Posterior cingulate gyrus (tissue), 11 donors: ENCODE results near the gene XPR1.
"Not testable (repeated sequence)": the region's sequence is repeated elsewhere in the genome, so short reads cannot be mapped to it uniquely, and the experiment has no call there.

Experiments
- DNase-seq, 10 donors: peaks; one replicate each; pipeline versions ENCODE4 v3.0.0 to v3.0.0-alpha.2; 2020 to 2021; ENCODE audit warnings: mixed read lengths in 3 of 10
- intact Hi-C: fragments of 100-400 bp; cut with DNase I; formaldehyde crosslinking; loops from one replicate; pipeline ENCODE4 v1.15.1; 2023

Gene XPR1

DNA sequence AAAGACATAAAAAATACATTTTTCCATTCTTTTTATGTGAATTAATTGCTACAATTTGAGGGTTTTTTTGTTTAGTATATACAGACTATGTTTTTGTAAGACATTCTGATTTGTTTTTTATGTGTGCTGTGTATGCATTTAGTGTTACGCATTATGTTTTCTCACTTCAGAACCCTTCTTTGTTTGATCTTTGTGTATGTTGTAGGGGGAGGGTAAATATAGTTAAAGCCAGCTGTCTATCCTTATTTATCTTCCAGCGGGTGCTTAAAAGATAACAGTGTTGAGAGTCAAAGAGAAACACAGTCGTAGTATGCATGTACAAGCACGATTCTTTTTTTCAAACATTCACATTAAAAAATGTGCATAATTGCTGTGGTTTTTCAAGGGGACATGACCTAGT lies 183.4 kb downstream of the XPR1 start:
- DNase-seq = no peak
- intact Hi-C loops = no loop called here

DNA sequence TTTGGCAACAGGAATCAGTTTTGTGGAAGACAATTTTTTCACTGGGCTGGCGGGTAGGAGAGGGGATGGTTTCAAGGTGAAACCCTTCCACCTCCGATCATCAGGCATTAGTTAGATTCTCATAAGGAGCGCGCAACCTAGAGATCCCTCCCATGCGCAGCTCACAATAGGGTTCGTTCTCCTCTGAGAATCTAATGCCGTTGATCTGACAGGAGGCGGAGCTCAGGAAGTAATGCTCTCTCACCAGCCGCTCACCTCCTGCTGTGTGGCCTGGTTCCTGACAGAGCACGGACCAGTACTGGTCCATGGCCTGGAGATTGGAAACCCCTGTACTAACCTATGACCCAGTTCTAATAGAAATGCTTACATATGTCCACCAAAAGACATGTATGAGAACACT lies 184.3 kb downstream of the XPR1 start:
- intact Hi-C loops = no loop called here
- DNase-seq = no peak

DNA sequence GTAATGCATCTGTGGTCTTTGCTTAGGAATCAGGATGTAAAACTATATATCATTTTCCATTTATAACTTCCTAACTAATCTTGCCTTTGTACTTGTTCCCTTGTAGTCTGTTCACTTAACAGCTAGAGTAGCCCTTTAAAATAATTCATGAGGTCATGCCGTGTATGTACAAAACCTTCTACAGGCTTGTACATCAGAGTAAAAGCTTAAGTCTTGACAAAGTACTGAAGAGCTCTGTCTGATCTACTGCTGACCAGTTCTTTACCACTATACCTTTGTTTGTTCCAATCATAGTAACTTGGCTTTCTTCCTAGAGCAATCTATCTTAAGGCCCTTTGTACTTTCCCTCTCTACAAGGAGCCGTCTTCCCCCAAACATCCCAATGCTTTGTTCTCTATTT lies 190.1 kb downstream of the XPR1 start:
- DNase-seq = no peak
- intact Hi-C loops = no loop called here

DNA sequence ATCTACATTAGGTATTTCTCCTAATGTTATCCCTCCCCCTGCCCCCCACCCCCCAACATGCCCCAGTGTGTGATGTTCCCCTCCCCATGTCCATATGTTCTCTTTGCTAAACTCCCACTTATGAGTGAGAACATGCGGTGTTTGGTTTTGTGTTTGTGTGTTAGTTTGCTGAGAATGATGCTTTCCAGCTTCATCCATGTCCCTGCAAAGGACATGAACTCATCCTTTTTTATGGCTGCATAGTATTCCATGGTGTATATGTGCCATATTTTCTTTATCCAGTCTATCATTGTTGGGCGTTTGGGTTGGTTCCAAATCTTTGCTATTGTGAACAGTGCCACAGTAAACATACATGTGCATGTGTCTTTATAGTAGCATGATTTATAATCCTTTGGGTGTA lies 199.7 kb downstream of the XPR1 start:
- DNase-seq, intact Hi-C loops: not testable (repeated sequence)

DNA sequence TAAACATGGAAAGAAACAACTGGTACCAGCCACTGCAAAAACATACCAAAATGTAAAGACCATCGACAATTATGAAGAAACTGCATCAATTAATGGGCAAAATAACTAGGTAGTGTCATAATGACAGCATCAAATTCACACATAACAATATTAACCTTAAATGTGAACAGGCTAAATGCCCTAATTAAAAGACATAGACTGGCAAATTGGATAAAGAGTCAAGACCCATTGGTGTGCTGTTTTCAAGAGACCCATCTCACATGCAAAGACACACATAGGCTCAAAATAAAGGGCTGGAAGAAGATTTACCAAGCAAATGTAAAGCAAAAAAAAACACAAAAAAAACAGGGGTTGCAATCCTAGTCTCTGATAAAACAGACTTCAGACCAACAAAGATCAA lies 201.4 kb downstream of the XPR1 start:
- intact Hi-C loops, DNase-seq: not testable (repeated sequence)

DNA sequence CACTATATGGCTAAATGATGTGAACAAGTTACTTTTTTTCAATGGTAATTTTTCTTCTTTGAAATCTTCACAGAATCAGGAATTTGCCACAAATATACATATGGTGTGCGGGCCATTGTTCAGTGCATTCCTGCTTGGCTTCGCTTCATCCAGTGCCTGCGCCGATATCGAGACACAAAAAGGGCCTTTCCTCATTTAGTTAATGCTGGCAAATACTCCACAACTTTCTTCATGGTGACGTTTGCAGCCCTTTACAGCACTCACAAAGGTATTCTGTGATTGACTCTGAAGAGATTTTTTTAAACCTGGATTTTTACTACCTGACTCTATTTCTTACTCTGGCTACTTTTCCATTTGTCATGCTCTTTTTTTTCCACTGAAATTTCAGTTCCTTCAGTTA lies 204.6 kb downstream of the XPR1 start:
- intact Hi-C loops = no loop called here
- no peak for DNase-seq

DNA sequence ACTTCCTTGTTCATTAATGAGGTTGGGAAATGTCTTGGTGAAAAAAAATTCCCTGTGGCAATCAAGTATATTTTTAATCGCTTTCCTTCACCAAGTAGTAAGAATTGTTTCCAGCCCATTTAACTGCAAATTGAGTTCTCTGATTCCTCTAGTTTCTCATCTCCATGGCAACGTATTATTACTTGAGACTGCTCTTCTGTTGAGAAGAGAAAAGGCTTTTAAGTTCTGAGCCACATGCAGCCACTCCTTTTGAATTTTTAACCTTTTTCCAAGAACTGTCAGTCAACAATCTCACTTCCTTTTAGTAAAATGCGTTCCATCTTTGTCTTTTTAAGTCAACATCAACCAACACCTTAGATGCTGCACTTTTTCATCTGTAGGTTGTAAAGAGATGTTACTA lies 205.2 kb downstream of the XPR1 start:
- intact Hi-C loops = no loop called here
- DNase-seq = no peak

DNA sequence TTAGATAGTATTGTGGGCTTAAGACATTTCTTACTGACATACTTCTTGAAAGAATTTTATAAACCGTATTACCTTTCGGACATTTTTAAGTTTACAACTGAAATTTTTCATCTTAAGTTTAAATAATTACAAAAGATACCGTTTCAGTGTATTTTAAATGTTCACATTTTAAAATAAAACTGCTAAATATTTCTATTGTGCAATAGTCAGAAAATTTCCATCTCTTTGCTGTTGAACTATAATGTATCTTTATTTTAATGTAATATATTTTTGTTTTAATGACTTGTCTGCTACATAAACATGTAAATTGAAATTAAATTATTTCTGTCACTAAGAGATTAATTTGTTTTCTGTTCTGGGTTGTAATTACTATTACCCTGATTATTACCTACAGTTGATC lies 206.7 kb downstream of the XPR1 start:
- DNase-seq = no peak
- intact Hi-C loops = no loop called here

DNA sequence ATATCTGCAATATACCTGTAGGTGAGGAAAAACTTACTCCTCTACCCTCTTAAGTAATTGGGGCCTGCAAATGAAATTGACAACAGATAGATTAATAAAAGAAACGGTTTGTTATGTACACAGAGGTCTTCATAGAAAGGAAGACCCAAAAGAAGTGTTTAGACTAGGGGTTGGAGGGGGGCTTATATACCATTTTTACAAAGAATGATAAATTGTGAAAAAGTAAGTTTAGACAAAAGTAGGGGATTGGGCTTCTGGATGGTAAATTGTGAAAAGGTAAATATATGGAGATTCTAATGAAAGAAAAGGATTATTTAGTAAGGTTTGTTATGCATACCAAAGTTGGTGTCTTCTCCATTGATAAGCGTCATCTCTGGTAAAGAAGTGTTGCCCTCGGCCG lies 207.7 kb downstream of the XPR1 start:
- DNase-seq = no peak
- intact Hi-C loops = no loop called here

DNA sequence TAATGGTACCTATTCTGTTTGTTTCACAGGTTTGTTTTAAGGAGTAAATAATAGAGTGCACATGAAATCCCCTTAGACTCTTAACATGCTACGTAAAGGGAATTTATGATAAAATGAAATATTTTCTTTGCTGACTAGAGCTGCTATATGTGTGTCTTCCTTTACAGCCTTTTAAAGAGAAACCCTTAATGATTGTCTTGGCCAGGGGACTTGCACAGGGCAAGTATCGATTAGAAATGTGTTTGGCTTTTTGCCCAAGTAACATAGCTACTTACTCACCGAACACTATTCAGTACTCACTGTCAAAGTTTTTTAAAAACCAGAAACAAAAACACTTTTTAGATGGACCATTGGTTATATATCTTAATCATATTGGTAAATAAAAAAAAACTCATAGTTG lies 209.6 kb downstream of the XPR1 start:
- DNase-seq = no peak
- intact Hi-C loops = no loop called here

DNA sequence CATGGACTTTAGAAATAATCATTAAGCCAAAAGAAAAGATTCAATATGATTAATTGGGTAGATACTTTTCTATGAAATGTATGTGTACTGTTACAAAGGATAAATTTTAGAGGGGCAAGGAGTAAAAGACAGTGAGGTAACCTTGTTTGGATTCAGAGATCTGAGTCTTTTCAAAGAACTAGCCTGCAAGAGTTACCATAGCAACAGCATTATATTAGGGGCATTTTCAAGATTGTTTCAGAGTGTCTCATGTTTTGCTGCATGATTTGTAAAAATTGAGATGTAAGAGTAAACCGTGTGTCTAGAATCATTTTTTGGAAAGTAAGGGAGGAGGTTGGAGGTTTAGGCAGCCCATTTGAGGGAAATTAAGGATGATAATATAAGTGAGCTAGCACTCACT lies 210.2 kb downstream of the XPR1 start:
- DNase-seq = no peak
- intact Hi-C loops = no loop called here

DNA sequence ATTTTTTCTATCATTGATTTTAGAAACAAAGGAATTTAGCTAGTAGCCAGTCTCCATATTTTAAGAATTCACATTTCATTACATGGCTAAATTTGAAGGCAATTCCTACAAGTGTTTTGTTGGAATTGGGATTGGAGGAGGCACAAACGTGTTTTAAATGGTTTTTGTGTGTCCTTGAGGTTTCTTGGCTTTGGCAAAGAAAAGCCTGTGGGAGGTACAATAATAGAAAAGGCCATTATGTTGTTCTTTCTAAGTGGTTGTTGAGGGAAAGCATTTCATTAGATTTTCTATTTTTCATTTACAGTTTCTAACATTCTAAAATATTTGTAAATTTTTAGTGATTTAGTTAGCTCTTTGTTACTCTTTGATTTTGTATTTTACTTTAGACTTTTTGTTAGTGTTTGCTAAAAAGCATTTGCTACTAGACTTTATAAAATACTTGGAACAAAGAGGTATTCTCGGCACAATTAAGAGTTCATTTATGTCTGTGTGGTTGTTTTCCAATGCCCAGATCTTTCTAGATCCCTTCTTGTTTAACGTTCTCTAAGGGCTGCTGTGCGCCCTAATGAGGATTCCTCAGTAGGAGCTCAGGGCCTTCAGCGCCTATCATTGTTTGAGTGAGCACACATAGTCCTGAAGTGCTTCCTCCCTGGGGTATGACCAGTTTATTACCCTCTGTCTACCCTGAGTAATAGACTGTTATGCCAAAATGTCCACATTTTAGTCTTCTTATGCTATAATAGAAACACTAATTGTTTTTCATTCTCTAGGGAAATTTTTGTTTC lies 210.9 kb downstream of the XPR1 start:
- no peak for DNase-seq
- intact Hi-C loops = no loop called here

DNA sequence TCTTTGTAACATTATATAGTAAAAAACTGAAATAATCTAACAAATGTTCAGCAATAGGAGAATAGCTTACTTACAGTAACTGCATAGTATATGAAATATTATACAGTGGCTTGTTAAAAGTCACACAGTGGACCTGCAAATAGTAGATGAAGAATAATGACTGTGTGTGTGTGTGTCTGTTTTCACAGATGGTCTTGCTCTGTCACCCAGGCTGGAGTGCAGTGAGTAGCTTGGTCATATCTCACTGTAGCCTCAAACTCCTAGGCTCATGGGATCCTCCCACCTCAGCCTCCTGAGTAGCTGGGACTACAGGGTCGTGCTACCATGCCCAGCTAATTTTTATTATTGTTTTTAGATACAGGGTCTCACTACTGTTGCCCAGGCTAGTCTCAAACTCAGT lies 213.5 kb downstream of the XPR1 start:
- DNase-seq = no peak
- intact Hi-C loops = no loop called here

DNA sequence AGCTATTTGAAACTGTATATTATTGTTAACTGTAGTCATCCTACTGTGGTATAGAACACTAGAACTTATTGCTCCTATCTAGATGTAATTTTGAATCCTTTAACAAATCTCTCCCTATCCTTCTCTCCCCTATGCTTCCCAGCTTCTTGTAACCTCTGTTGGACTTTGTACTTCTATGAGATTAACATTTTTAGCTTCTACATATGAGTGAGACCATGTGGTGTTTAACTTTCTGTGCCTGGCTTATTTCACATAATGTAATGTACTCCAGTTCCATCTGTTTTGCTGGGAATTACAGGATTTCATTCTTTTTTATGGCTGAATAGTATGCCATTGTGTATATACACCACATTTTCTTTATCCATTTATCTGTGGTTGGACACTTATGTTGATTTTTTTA lies 216.4 kb downstream of the XPR1 start:
- intact Hi-C loops = no loop called here
- no peak for DNase-seq

DNA sequence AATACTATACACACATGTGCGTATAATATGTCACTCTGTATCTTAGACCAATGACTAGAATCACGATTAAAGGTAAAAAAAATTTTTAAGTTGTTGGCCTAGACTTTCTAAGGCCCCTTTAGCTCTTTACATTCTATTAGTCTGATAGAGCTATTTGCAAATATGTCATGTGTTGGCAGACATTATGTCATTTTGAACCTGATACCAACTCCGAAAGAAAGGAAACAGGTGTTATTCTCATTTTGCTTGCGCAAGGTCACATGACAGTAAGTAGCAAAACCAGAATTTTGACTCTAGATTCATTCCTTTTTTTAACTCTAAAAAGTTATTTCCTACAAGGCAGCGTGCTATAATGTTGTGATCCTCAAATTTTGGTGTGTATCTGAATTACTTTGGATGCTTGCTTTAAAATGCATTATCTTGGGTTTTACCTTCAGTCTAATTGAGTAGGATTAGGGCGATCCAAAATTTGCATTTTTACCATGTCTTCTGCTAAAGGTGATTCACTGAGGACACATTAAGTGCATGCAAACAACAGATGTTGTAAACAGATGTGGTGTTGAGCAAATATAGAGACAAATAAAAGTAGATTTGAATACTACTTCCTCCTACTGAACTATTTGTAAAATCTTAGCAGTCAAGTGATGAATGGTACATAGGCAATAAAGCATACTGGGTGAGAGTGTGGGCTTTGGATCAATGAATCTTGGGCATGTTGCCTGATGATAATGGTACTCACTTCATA lies 217.4 kb downstream of the XPR1 start:
- DNase-seq = no peak
- intact Hi-C loops = no loop called here

DNA sequence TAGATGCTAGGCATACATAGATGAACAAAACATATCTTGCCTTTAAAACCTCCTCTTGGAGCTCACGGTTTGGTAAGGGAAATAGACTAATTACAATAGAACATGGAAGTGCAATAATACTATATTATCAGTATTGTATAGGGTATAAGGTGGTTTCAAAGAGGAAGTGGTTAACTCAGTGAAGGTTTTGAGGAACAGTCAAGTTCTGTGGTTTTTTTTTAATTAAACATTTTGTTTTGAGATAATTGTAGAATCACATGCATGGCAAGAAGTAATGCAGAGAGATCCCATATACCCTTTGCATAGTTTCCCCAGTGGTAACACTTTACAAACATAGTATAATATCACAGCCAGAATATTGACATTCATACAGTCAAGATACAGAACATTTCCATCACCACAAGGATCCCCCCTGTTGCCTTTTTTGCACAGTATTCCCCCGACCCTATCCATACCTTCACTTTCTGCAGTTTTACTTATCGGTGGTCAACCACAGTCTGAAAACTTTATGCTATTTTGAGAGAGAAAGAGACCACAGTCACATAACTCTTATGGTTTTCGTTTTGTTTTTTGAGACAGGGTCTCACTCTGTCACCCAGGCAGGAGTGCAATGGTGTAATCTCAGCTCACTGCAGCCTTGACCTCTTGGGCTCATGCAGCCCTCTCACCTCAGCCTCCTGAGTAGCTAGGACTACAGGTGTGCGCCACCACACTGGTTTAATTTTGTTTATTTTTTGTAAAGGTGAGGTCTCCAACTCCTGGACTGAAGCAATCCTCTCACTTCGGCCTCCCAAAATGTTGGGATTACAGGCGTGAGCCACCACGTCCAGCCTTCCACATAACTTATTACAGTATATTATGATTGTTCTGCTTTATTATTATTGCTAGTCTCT lies 220.4 kb downstream of the XPR1 start:
- no peak for DNase-seq
- intact Hi-C loops = no loop called here

DNA sequence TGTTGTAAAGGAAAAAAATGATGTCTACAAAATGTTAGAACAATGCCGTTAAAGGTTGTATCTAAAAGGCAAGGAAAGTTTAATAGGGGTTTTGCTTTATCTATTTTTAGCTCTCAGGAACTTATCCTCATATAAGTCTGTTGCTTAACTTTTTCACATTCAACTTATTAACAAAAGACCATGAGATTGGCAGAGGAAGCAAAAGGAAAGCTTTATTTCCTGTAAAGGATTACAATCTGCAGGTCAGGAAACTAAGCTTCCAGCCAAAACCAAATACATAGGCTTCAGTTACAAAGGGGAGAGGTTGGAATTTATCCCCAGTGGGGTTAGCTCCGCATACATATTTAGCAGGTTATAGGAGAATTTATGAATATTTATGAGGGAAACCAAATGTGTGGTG lies 222.2 kb downstream of the XPR1 start:
- intact Hi-C loops = no loop called here
- no peak for DNase-seq

DNA sequence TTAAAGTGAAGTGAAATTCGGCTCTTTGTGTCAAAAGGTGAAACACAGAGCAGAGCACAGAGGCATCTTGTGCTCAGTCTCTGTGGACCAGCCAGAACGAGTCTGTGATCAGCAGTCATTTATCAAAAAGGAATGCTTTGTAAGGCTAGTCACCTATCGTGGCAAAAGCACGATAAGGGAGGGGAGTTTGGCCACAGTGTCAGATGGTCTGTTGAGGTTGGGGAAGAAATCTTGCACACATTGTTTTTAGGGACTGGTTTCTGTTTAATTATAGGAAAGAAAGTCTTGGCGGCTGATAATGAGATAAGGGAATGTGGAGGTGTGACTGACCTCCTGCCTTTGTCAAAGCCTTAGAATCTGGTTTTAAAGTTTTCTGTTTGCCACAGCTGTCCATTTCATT lies 222.6 kb downstream of the XPR1 start:
- intact Hi-C loops = no loop called here
- no peak for DNase-seq

DNA sequence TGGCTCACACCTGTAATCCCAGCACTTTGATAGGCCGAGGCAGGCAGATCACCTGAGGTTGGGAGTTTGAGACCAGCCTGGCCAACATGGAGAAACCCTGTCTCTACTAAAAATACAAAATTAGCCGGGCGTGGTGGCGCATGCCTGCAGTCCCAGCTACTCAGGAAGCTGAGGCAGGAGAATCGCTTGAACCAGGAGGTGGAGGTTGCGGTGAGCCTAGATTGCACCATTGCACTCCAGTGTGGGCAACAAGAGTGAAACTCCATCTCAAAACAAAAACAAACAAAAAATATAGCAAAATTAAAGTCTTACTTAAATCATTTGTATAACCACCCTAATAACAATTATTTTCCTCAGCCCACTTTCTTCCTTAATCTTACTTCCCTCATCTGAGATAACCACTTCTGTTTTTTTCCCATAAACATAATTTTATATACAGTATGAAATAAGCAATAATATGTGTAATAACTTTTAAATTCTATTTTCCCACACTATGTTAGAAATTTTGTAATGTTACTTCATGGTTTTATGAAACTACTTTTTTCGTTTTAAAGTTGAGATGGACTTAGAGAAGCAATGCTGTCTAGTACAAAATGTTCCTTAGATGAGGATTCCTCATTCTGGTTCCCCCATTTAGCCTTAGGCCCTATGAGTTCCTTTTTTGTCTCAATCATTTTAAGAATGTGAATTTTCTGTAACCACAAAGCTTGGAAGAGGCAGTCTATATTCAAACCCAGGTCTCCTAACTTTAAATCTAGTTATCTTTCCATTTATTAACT lies 226.3 kb downstream of the XPR1 start:
- DNase-seq, intact Hi-C loops: not testable (repeated sequence)

DNA sequence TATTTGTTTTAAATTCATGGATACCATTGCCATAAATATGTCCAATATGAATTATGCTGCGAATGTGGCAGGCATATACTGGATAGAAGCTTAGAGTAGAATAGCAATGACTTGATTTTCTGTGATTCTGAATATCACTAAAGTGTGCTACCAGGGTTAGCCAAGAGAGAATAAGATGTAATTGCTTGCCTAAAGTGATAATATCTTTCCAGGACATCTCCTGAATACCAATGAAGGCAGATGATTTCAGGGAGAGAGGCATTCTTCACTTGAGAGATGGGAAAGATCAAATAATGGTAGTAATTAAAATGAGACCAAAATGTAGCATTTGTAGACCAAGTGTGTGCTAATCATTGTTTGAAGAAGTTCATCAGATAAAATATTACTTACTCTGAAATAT lies 227.5 kb downstream of the XPR1 start:
- intact Hi-C loops = no loop called here
- DNase-seq = no peak
